HEK293 (cell line): Measurements from ENCODE around the gene HIC1.

Experiments used
- INSM2 ChIP-seq: fragments of 450-650 bp; formaldehyde crosslinking; IDR thresholded peaks from 2 replicates; pipeline ENCODE4 v1.5.1; 2016; ENCODE audit warnings: missing biosample characterization, missing genetic modification characterization
- MZF1 ChIP-seq: fragments of 450-650 bp; formaldehyde crosslinking; IDR thresholded peaks from 2 replicates; pipeline ENCODE4 v1.5.1; 2017; ENCODE audit warnings: missing biosample characterization, missing genetic modification characterization, borderline replicate concordance
- OVOL3 ChIP-seq: fragments of 450-650 bp; formaldehyde crosslinking; IDR thresholded peaks from 2 replicates; pipeline ENCODE4 v1.5.1; 2016; ENCODE audit warnings: missing biosample characterization, missing genetic modification characterization
- PRDM4 ChIP-seq: fragments of 450-650 bp; formaldehyde crosslinking; IDR thresholded peaks from 2 replicates; pipeline ENCODE4 v1.5.1; 2017; ENCODE audit warnings: missing biosample characterization, missing genetic modification characterization
- YY1 ChIP-seq: fragments of 450-650 bp; formaldehyde crosslinking; IDR thresholded peaks from 2 replicates; pipeline ENCODE4 v1.5.1; 2018; ENCODE audit warnings: missing biosample characterization, missing genetic modification characterization
- ZBTB1 ChIP-seq: fragments of 450-650 bp; formaldehyde crosslinking; IDR thresholded peaks from 2 replicates; pipeline ENCODE4 v1.5.1; 2016; ENCODE audit warnings: missing biosample characterization, missing genetic modification characterization
- ZBTB21 ChIP-seq: fragments of 450-650 bp; formaldehyde crosslinking; IDR thresholded peaks from 2 replicates; pipeline ENCODE4 v1.5.1; 2017; ENCODE audit warnings: missing biosample characterization, missing genetic modification characterization
- ZBTB8A ChIP-seq: fragments of 450-650 bp; formaldehyde crosslinking; IDR thresholded peaks from 2 replicates; pipeline ENCODE4 v1.5.1; 2016; ENCODE audit warnings: missing biosample characterization, missing genetic modification characterization
- ZFP69B ChIP-seq: fragments of 450-650 bp; formaldehyde crosslinking; IDR thresholded peaks from 2 replicates; pipeline ENCODE4 v1.5.1; 2016; ENCODE audit warnings: missing biosample characterization, missing genetic modification characterization
- ZNF10 ChIP-seq: fragments of 450-650 bp; formaldehyde crosslinking; IDR thresholded peaks from 2 replicates; pipeline ENCODE4 v1.5.1; 2017; ENCODE audit warnings: missing biosample characterization, missing genetic modification characterization
- ZNF157 ChIP-seq: fragments of 450-650 bp; formaldehyde crosslinking; IDR thresholded peaks from 2 replicates; pipeline ENCODE4 v1.5.1; 2016; ENCODE audit warnings: missing biosample characterization, missing genetic modification characterization
- ZNF211 ChIP-seq: fragments of 450-650 bp; formaldehyde crosslinking; IDR thresholded peaks from 2 replicates; pipeline ENCODE4 v1.5.1; 2016; ENCODE audit warnings: low read depth, missing biosample characterization, missing genetic modification characterization
- ZNF239 ChIP-seq: fragments of 450-650 bp; formaldehyde crosslinking; IDR thresholded peaks from 2 replicates; pipeline ENCODE4 v1.5.1; 2016; ENCODE audit warnings: missing biosample characterization, missing genetic modification characterization
- ZNF324 ChIP-seq: fragments of 450-650 bp; formaldehyde crosslinking; IDR thresholded peaks from 2 replicates; pipeline ENCODE4 v1.5.1; 2016; ENCODE audit warnings: missing biosample characterization, missing genetic modification characterization
- ZNF433 ChIP-seq: fragments of 450-650 bp; formaldehyde crosslinking; IDR thresholded peaks from 2 replicates; pipeline ENCODE4 v1.5.1; 2016; ENCODE audit warnings: missing biosample characterization, missing genetic modification characterization, low read depth
- ZNF501 ChIP-seq: fragments of 450-650 bp; formaldehyde crosslinking; IDR thresholded peaks from 2 replicates; pipeline ENCODE4 v1.5.1; 2016; ENCODE audit warnings: missing biosample characterization, missing genetic modification characterization
- ZNF549 ChIP-seq: fragments of 450-650 bp; IDR thresholded peaks from 2 replicates; pipeline ENCODE4 v1.5.1; 2018; ENCODE audit warnings: missing biosample characterization, missing genetic modification characterization, mild to moderate bottlenecking, inconsistent platforms, moderate library complexity
- ZNF555 ChIP-seq: fragments of 450-650 bp; formaldehyde crosslinking; conservative IDR thresholded peaks from 2 replicates; pipeline ENCODE4 v1.5.1; 2017; ENCODE audit warnings: missing biosample characterization, mild to moderate bottlenecking, missing genetic modification characterization, inconsistent platforms
- ZNF610 ChIP-seq: fragments of 450-650 bp; formaldehyde crosslinking; IDR thresholded peaks from 2 replicates; pipeline ENCODE4 v1.5.1; 2016; ENCODE audit warnings: missing biosample characterization, missing genetic modification characterization, borderline replicate concordance
- ZSCAN23 ChIP-seq: fragments of 450-650 bp; formaldehyde crosslinking; IDR thresholded peaks from 2 replicates; pipeline ENCODE4 v1.5.1; 2016; ENCODE audit warnings: missing biosample characterization, missing genetic modification characterization
- ZSCAN30 ChIP-seq: fragments of 450-650 bp; IDR thresholded peaks from 2 replicates; pipeline ENCODE4 v1.5.1; 2018; ENCODE audit warnings: missing biosample characterization, mild to moderate bottlenecking, missing genetic modification characterization, moderate library complexity
- TF ChIP-seq, protein P1 (sequence below): fragments of 450-650 bp; formaldehyde crosslinking; IDR thresholded peaks from 2 replicates; pipeline ENCODE4 v1.5.1; 2016; ENCODE audit warnings: missing biosample characterization, missing genetic modification characterization
- TF ChIP-seq, protein P2 (sequence below): fragments of 450-650 bp; formaldehyde crosslinking; IDR thresholded peaks from 2 replicates; pipeline ENCODE4 v1.5.1; 2016; ENCODE audit warnings: missing biosample characterization, missing genetic modification characterization
- TF ChIP-seq, protein P3 (sequence below): fragments of 450-650 bp; formaldehyde crosslinking; IDR thresholded peaks from 2 replicates; pipeline ENCODE4 v1.5.1; 2016; ENCODE audit warnings: missing biosample characterization, missing genetic modification characterization
- TF ChIP-seq, protein P4 (sequence below): fragments of 450-650 bp; formaldehyde crosslinking; IDR thresholded peaks from 2 replicates; pipeline ENCODE4 v1.5.1; 2016; ENCODE audit warnings: missing biosample characterization, missing genetic modification characterization

HIC1 gene

GRCh38 chr17:2053380-2054261, 1.3 kb upstream of the HIC1 start (continued):
- TF ChIP-seq, protein P1, sequence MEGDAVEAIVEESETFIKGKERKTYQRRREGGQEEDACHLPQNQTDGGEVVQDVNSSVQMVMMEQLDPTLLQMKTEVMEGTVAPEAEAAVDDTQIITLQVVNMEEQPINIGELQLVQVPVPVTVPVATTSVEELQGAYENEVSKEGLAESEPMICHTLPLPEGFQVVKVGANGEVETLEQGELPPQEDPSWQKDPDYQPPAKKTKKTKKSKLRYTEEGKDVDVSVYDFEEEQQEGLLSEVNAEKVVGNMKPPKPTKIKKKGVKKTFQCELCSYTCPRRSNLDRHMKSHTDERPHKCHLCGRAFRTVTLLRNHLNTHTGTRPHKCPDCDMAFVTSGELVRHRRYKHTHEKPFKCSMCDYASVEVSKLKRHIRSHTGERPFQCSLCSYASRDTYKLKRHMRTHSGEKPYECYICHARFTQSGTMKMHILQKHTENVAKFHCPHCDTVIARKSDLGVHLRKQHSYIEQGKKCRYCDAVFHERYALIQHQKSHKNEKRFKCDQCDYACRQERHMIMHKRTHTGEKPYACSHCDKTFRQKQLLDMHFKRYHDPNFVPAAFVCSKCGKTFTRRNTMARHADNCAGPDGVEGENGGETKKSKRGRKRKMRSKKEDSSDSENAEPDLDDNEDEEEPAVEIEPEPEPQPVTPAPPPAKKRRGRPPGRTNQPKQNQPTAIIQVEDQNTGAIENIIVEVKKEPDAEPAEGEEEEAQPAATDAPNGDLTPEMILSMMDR (tag by site-specific recombination) = peak; percentile 91
- TF ChIP-seq ZFP69B = peak; percentile 45; the same call in 1 of the 2 replicates
- TF ChIP-seq INSM2 = no peak
- TF ChIP-seq ZNF211 (tag by site-specific recombination) = no peak
- TF ChIP-seq ZBTB21 = peak; percentile 30; the same call in 1 of the 2 replicates
- no peak for TF ChIP-seq ZNF10 (tag by site-specific recombination)
- TF ChIP-seq, protein P2, sequence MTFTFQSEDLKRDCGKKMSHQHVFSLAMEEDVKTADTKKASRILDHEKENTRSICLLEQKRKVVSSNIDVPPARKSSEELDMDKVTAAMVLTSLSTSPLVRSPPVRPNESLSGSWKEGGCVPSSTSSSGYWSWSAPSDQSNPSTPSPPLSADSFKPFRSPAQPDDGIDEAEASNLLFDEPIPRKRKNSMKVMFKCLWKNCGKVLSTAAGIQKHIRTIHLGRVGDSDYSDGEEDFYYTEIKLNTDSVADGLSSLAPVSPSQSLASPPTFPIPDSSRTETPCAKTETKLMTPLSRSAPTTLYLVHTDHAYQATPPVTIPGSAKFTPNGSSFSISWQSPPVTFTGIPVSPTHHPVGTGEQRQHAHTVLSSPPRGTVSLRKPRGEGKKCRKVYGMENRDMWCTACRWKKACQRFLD = no peak
- no peak for TF ChIP-seq ZNF555 (tag by site-specific recombination)
- peak; percentile 74; the same call in 1 of the 2 replicates for TF ChIP-seq ZNF324 (tag by site-specific recombination)
- peak; percentile 30; the same call in 1 of the 2 replicates for TF ChIP-seq PRDM4 (tag by site-specific recombination)
- no peak for TF ChIP-seq ZNF239 (tag by site-specific recombination)
- TF ChIP-seq ZNF433 = no peak
- no peak for TF ChIP-seq ZNF157 (tag by site-specific recombination)
- TF ChIP-seq ZSCAN30 (tag by site-specific recombination) = peak; percentile 55; the same call in 1 of the 2 replicates
- TF ChIP-seq ZBTB8A = peak; percentile 84
- TF ChIP-seq MZF1 (tag by site-specific recombination) = no peak
- TF ChIP-seq, protein P3, sequence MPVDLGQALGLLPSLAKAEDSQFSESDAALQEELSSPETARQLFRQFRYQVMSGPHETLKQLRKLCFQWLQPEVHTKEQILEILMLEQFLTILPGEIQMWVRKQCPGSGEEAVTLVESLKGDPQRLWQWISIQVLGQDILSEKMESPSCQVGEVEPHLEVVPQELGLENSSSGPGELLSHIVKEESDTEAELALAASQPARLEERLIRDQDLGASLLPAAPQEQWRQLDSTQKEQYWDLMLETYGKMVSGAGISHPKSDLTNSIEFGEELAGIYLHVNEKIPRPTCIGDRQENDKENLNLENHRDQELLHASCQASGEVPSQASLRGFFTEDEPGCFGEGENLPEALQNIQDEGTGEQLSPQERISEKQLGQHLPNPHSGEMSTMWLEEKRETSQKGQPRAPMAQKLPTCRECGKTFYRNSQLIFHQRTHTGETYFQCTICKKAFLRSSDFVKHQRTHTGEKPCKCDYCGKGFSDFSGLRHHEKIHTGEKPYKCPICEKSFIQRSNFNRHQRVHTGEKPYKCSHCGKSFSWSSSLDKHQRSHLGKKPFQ (tag by site-specific recombination) = no peak
- TF ChIP-seq ZNF501 = peak; percentile 58
- no peak; the same call in 1 of the 2 replicates for TF ChIP-seq ZBTB1 (tag by site-specific recombination)
- TF ChIP-seq, protein P4, sequence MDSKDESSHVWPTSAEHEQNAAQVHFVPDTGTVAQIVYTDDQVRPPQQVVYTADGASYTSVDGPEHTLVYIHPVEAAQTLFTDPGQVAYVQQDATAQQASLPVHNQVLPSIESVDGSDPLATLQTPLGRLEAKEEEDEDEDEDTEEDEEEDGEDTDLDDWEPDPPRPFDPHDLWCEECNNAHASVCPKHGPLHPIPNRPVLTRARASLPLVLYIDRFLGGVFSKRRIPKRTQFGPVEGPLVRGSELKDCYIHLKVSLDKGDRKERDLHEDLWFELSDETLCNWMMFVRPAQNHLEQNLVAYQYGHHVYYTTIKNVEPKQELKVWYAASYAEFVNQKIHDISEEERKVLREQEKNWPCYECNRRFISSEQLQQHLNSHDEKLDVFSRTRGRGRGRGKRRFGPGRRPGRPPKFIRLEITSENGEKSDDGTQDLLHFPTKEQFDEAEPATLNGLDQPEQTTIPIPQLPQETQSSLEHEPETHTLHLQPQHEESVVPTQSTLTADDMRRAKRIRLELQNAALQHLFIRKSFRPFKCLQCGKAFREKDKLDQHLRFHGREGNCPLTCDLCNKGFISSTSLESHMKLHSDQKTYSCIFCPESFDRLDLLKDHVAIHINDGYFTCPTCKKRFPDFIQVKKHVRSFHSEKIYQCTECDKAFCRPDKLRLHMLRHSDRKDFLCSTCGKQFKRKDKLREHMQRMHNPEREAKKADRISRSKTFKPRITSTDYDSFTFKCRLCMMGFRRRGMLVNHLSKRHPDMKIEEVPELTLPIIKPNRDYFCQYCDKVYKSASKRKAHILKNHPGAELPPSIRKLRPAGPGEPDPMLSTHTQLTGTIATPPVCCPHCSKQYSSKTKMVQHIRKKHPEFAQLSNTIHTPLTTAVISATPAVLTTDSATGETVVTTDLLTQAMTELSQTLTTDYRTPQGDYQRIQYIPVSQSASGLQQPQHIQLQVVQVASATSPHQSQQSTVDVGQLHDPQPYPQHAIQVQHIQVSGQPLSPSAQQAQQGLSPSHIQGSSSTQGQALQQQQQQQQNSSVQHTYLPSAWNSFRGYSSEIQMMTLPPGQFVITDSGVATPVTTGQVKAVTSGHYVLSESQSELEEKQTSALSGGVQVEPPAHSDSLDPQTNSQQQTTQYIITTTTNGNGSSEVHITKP (tag by site-specific recombination) = peak; percentile 76
- 0 out of 2 replicates have a peak, but pooled peaks have one; percentile 30 for TF ChIP-seq ZSCAN23 (tag by site-specific recombination)
- no peak for TF ChIP-seq ZNF549 (tag by site-specific recombination)
- TF ChIP-seq ZNF610 (tag by site-specific recombination) = 0 out of 2 replicates have a peak, but pooled peaks have one; percentile 64
- no peak; the same call in 1 of the 2 replicates for TF ChIP-seq YY1 (tag by site-specific recombination)
- no peak for TF ChIP-seq OVOL3 (tag by site-specific recombination)
